Choroid plexus epithelial cell (primary cell): ENCODE measurements around the gene TXNDC16.
A peak's percentile ranks its signal among the peaks of the same experiment; 100 is the strongest.
"Not testable (repeated sequence)": the region's sequence is repeated elsewhere in the genome, so short reads cannot be mapped to it uniquely, and the experiment has no call there.

Source experiments
- DNase-seq: peaks from one replicate; pipeline ENCODE4 v3.0.0-alpha.2; 2010; ENCODE audit warnings: low read depth
- H3K4me3 ChIP-seq: 2 replicates; pipeline ENCODE4 v1.5.1; 2011; ENCODE audit warnings: low read depth, mild to moderate bottlenecking, control low read depth, low read length, moderate library complexity
- CTCF ChIP-seq: conservative IDR thresholded peaks from 2 replicates; pipeline ENCODE4 v1.5.1; 2011; ENCODE audit warnings: low read depth, mild to moderate bottlenecking, control low read depth, inconsistent platforms, low read length, moderate library complexity

TXNDC16 gene

GRCh38 chr14:52514046-52514811, 38.1 kb downstream of the TXNDC16 start:
- TF ChIP-seq CTCF, result no peak
- no peak for DNase-seq
- no peak overlapping the region for H3K4me3 ChIP-seq

GRCh38 chr14:52513249-52513648, 39.1 kb downstream of the TXNDC16 start:
- no peak overlapping the region for H3K4me3 ChIP-seq
- no peak for TF ChIP-seq CTCF
- no peak for DNase-seq

- no peak overlapping the region for H3K4me3 ChIP-seq
- DNase-seq, result peak; percentile 13
- TF ChIP-seq CTCF, result no peak
These were observed 57.9 kb downstream of the TXNDC16 start for GRCh38 chr14:52494444-52494843.

GRCh38 chr14:52485350-52485960, 66.8 kb downstream of the TXNDC16 start:
- no peak overlapping the region for H3K4me3 ChIP-seq
- peak; percentile 7 for DNase-seq
- TF ChIP-seq CTCF, result no peak

GRCh38 chr14:52481864-52482263, 70.4 kb downstream of the TXNDC16 start:
- no peak for DNase-seq
- TF ChIP-seq CTCF, result no peak
- no peak overlapping the region for H3K4me3 ChIP-seq

- peak; percentile 76 for DNase-seq
- TF ChIP-seq CTCF, result peak; percentile 42
- no peak overlapping the region for H3K4me3 ChIP-seq
These were observed 78.7 kb downstream of the TXNDC16 start for GRCh38 chr14:52473557-52473956.

GRCh38 chr14:52472728-52473127, 79.6 kb downstream of the TXNDC16 start:
- no peak for DNase-seq
- TF ChIP-seq CTCF, result no peak
- no peak overlapping the region for H3K4me3 ChIP-seq

- not testable (repeated sequence) for DNase-seq, H3K4me3 ChIP-seq
These were observed 80.1 kb downstream of the TXNDC16 start for GRCh38 chr14:52472251-52472650.
